Skeletal muscle satellite cell (primary cell): ENCODE measurements around the gene STK39.

Experiments used
- H3K27me3 ChIP-seq: 2 replicates; pipeline ENCODE4 v1.7.0; 2013; ENCODE audit warnings: low read length; ENCODE audit not compliant: control insufficient read depth, insufficient read depth
- H3K36me3 ChIP-seq: 2 replicates; pipeline ENCODE4 v1.7.0; 2013; ENCODE audit warnings: mild to moderate bottlenecking, control low read depth, low read length; ENCODE audit not compliant: insufficient read depth
- H3K4me1 ChIP-seq: 2 replicates; pipeline ENCODE4 v1.7.0; 2013; ENCODE audit warnings: low read length; ENCODE audit not compliant: control insufficient read depth, insufficient read depth
- H3K4me2 ChIP-seq: 2 replicates; pipeline ENCODE4 v1.7.0; 2013; ENCODE audit warnings: mild to moderate bottlenecking, low read length
- H3K4me3 ChIP-seq: 2 replicates; pipeline ENCODE4 v1.7.0; 2013; ENCODE audit warnings: low read length
- H3K9ac ChIP-seq: 2 replicates; pipeline ENCODE4 v1.7.0; 2013; ENCODE audit warnings: mild to moderate bottlenecking, low read depth, low read length, moderate library complexity
- H3K9me3 ChIP-seq: replicated peaks from 2 replicates; pipeline ENCODE4 v1.7.0; 2013; ENCODE audit warnings: mild to moderate bottlenecking, control low read depth, low read length

STK39 gene

DNA sequence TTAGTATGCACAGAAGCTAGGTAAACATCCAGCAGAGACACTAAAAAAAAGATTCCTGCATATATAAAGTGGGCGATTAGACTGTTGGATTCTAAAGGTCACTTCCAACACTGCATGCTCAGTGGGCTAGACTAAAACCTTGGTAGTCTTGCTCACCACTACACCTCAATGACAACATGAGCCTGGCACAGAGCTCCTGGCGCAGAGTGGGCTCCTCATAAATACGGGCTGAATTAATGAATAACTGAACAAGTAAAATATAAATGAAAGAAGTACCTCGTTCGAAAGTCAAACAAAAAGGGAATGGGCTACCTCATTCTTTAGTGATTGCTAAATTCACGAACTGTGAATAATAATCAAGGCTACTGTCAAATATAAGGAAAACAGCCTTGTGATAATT is 185.3 kb downstream of the STK39 start:
- Histone ChIP-seq H3K4me2 (no peak overlapping the region), H3K36me3 (peaks cover 10% of the 10 kb centered on the region), H3K9ac (no peak overlapping the region), H3K9me3 (no peaks in the 10 kb centered on the region), H3K4me3 (no peak overlapping the region), H3K27me3 (no peaks in the 10 kb centered on the region), H3K4me1 (peaks cover 8% of the 10 kb centered on the region)

DNA sequence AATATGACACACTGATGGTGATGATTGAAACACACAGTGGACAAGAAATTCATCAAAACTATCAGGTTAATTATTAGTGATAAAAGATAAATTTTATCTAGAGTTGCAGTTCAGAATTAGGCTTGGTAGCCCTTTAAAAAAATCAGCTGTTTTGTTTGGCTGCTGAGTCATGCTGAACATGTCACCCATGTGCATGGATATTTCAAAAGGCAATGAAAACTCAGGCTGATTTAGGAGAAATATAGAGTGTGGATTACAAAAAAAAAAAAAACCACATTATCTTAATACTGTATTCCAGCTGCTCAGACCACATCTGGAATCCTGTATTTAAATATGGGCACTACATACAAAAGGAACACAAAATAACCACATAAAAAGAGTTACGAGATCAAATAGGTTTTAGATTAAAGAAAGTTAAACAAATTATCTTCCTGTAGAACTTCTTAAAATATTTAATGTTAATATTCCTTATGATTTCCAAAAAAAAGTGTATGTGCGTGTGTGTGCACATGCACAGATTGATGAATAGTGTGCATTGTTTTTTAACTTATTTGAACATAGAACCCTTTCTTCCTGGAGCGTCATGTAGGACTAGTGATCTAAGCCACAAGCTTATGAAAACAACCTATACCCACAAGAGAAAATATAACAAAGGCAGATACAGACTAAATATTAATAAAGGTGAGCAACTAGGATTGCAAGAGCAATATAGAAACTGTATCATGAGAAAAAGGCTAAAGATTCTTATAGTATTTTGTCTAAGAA is 186.2 kb downstream of the STK39 start:
- Histone ChIP-seq H3K4me1 (peaks cover 8% of the 10 kb centered on the region), H3K4me2 (no peak overlapping the region), H3K27me3 (no peaks in the 10 kb centered on the region), H3K4me3 (no peak overlapping the region), H3K9ac (no peak overlapping the region), H3K9me3 (no peaks in the 10 kb centered on the region), H3K36me3 (peaks cover 10% of the 10 kb centered on the region)

DNA sequence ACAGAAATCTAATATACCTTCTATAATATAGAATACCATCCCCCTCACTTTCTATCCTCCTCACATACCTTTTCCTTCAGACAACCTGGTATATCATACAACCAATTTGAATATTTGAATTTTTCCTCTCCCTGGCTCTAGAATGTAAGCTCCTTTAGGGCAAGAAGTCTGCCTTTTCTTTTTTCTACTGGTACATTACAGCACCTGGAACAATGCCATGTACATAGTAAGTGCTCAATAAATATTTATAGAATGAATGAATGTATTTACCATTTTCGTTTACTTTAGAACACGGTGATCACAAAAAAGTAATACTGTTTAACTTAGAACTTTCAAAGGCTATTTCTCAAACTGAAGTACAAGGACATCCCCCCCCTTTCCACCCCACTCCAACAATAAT is 187.6 kb downstream of the STK39 start:
- peaks cover 8% of the 10 kb centered on the region for H3K4me1 ChIP-seq
- no peak overlapping the region for H3K4me3 ChIP-seq
- H3K9me3 ChIP-seq, result no peaks in the 10 kb centered on the region
- H3K27me3 ChIP-seq, result no peaks in the 10 kb centered on the region
- H3K9ac ChIP-seq, result no peak overlapping the region
- peaks cover 10% of the 10 kb centered on the region for H3K36me3 ChIP-seq
- no peak overlapping the region for H3K4me2 ChIP-seq

DNA sequence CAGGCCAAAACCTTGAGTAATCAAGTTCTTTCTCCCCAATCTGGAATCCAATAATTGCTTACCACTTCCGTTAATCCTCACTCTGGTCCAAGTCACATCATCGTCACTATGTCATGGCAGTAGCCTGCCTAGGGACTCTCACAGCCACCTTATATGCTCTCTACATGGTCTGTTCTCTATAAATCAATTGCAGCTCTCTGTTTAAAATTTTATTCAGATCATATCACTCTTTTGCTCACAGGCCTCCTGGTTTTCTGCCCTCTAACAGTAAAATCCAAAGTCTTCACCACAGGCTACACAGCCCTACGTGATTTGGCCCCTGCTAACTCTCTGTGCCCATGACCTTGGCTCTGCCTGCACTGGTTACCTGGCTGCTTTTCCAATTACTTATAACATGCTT is 188.7 kb downstream of the STK39 start:
- H3K36me3 ChIP-seq, result peaks cover 12% of the 10 kb centered on the region
- H3K4me2 ChIP-seq, result no peak overlapping the region
- no peaks in the 10 kb centered on the region for H3K9me3 ChIP-seq

DNA sequence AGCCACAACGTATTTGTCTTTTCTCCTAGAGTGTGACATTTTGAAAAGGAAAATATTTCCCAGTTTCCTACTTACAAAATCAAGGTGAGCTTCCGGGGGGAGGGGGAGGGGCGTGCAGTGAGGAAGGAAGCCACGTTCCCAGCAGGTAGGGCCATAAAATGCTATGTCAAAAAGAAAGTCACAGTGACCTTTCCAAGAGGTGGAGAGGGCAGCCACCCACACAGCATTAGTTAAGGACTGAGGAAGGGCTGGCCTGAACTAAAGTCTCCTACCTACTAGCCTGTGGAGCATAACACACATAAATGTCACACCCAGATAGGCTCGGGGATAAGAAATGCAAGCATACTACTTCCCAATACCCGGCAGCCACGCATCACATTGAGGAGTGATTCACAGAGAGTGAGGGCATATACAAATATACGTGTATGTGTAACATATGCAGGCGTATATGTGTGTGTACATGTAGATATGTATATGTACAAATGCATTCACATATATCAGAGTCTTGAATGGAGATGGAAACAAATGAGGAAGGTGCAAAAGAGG is 191.1 kb downstream of the STK39 start:
- Histone ChIP-seq H3K4me1 (peaks cover 6% of the 10 kb centered on the region), H3K27me3 (no peaks in the 10 kb centered on the region), H3K9me3 (no peaks in the 10 kb centered on the region), H3K9ac (no peak overlapping the region), H3K4me3 (no peak overlapping the region), H3K36me3 (peaks cover 12% of the 10 kb centered on the region), H3K4me2 (no peak overlapping the region)

More for the DNA sequence above, 188.7 kb downstream of the STK39 start:
- Histone ChIP-seq H3K4me3 (no peak overlapping the region), H3K27me3 (no peaks in the 10 kb centered on the region), H3K4me1 (peaks cover 8% of the 10 kb centered on the region), H3K9ac (no peak overlapping the region)

DNA sequence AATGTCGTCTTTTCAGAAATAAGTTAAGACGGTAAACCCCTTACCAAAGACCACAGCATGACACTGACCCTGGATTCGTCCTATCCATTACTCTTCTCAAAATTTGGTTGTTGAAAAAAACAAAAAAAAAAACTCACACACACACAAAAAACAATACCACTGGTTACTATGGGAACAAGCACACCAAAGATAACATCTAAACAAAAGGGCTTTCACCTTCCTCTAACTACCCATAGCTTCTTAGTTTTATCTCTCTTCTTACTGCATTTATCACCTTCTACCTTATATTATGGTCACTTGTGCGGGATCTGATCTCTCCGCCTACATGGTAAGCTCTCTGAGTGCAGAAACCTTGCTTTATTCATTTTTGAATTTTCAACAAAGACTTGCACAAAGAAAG is 192.7 kb downstream of the STK39 start:
- Histone ChIP-seq H3K4me3 (no peak overlapping the region), H3K4me2 (no peak overlapping the region), H3K36me3 (peaks cover 12% of the 10 kb centered on the region), H3K9me3 (no peaks in the 10 kb centered on the region), H3K4me1 (no peaks in the 10 kb centered on the region), H3K27me3 (no peaks in the 10 kb centered on the region), H3K9ac (no peak overlapping the region)

DNA sequence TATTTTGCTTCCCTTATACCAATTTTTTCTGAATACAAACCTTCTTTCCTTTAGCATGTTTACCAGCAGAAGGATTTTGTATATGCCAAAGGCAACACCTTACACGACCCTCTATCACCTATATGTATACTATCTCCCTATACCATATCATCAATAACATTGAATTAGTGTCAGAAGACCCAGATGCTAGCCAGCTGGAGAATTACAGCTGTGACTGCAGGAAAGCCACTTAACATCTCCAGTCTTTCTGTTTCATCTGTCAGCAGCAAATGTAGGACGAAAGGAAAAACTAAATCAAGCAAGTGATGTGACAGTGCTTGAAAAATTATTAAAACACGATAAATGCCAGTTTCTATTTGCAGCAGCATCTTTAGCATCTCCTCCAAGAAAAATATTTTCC is 193.7 kb downstream of the STK39 start:
- H3K4me2 ChIP-seq, result no peak overlapping the region
- no peaks in the 10 kb centered on the region for H3K9me3 ChIP-seq
- H3K9ac ChIP-seq, result no peak overlapping the region
- H3K27me3 ChIP-seq, result no peaks in the 10 kb centered on the region
- H3K4me1 ChIP-seq, result no peaks in the 10 kb centered on the region
- H3K4me3 ChIP-seq, result no peak overlapping the region
- H3K36me3 ChIP-seq, result peaks cover 11% of the 10 kb centered on the region

DNA sequence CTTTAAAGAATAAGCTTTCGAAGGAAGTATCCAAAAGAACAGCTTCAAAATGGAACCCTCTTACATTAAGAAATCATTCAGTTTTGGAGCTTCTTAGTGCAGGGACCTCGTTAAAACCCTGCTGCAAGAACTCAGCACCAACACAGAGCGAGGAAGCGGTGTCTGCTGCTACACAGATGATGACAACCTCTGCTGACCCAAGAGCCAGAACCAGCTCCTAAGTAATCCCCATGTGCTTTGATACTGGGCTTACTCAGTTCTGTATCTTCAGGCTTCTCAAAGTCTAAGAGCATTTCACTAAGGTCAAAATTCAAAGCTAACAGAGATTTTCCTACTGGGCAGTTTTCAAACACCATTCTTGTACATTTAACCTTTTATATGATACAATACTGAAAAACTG is 194.6 kb downstream of the STK39 start:
- no peaks in the 10 kb centered on the region for H3K4me1 ChIP-seq
- no peak overlapping the region for H3K4me2 ChIP-seq
- H3K4me3 ChIP-seq, result no peak overlapping the region
- peaks cover 11% of the 10 kb centered on the region for H3K36me3 ChIP-seq
- no peaks in the 10 kb centered on the region for H3K27me3 ChIP-seq
- H3K9ac ChIP-seq, result no peak overlapping the region
- no peaks in the 10 kb centered on the region for H3K9me3 ChIP-seq

DNA sequence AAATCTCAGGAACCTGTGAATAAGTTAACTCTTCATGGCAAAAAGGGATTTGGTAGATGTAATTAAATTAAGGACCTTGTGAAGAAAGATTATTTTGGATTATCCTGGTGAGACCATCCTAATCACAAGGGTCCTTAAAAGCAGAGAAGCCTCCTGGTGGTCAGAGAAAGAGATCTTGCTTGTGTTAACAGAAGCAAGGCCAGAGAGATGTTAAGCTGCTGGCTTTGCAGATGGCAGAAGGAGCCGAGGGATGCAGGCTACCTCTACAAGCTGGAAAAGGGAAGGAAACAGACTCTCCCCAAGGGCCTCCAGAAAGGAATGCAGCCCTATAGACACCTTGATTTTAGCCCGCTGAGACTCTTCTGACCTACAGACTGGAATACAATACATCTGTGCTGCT is 197.0 kb downstream of the STK39 start:
- no peak overlapping the region for H3K9ac ChIP-seq
- H3K27me3 ChIP-seq, result no peaks in the 10 kb centered on the region
- H3K4me3 ChIP-seq, result no peak overlapping the region
- no peak overlapping the region for H3K4me2 ChIP-seq
- H3K36me3 ChIP-seq, result peaks cover 11% of the 10 kb centered on the region
- H3K9me3 ChIP-seq, result no peaks in the 10 kb centered on the region
- H3K4me1 ChIP-seq, result no peaks in the 10 kb centered on the region

DNA sequence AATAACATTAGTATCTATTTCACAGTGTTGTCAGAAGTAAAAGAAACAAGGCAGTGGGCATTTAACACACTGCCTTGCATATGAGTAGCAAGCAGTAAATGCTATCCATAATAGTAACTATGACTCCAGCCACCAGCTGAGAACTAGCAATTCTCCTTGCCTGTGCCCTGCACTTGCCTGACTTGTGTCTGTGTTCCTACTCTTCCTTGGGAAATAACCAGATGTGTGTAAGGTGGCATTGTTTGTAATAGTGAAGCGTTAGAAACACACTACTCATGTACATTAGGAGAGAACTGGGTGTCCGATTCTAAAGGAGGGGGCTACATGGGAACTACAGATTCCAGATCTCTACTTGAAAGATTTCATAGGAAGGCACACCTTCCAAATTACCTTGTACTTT is 197.8 kb downstream of the STK39 start:
- H3K36me3 ChIP-seq, result peaks cover 11% of the 10 kb centered on the region

DNA sequence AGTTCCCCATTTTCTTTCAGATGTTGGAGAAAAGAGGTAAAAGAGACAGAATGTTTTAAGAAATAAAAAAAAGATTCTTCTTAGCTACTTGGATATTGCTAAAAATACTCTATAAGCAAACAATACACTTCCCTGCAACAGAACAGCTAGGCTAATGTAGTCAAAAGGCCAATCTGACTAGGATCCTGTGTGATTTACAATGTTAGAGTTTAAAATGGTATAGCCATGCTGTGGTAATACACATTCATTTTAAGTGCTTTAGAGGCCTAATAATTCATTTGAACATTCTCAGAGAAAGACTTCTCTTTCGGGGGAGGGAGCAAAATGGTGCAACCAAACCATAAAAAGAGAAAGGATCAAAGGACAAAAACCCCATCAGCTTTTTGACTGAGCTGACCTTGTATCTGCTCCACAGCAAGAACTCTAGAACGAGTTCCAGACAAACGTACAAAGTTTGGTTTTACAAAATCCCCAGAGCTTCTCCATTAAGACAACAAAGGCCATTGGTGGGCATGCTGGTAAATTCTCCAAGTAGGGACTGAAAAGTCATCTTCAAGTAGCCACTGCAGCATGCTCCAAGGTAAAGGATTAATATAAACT is 200.2 kb downstream of the STK39 start:
- Histone ChIP-seq H3K9ac (no peak overlapping the region), H3K27me3 (no peaks in the 10 kb centered on the region), H3K4me1 (no peaks in the 10 kb centered on the region), H3K4me3 (no peak overlapping the region), H3K4me2 (no peak overlapping the region), H3K9me3 (no peaks in the 10 kb centered on the region), H3K36me3 (peaks cover 8% of the 10 kb centered on the region)

More for the DNA sequence above, 197.8 kb downstream of the STK39 start:
- Histone ChIP-seq H3K4me3 (no peak overlapping the region), H3K27me3 (no peaks in the 10 kb centered on the region), H3K4me1 (no peaks in the 10 kb centered on the region), H3K9ac (no peak overlapping the region), H3K9me3 (no peaks in the 10 kb centered on the region), H3K4me2 (no peak overlapping the region)

DNA sequence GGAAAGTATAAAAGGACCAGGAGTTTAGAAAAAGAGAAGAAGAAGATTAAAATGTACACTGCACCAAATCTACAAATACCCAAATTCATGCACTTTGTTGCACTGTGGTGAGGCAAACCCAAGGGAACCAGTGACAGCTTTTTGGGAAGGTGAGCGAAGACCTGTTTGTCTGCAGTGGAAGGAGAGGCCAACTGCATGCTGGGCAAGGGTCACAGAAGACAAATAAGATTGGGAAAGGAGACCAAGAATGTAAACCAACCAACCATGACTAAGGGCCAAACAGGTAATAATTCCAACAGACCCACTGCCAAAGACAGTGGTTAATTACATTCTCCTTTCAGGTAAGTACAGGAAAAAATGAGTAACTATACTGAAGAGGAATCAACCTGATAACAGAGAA is 202.8 kb downstream of the STK39 start:
- no peak overlapping the region for H3K4me3 ChIP-seq

More for the DNA sequence above, 202.8 kb downstream of the STK39 start:
- H3K9ac ChIP-seq, result no peak overlapping the region
- H3K9me3 ChIP-seq, result no peaks in the 10 kb centered on the region
- no peaks in the 10 kb centered on the region for H3K27me3 ChIP-seq
- no peaks in the 10 kb centered on the region for H3K4me1 ChIP-seq
- no peak overlapping the region for H3K4me2 ChIP-seq
- peaks cover 12% of the 10 kb centered on the region for H3K36me3 ChIP-seq
